Renal cortical epithelial cell (primary cell): ENCODE measurements around the gene TRMT5. TPM values are rescaled to one million over a fixed set of nuclear protein-coding genes. Genes with fewer than 3 reads are reported as not detected.

Experiments
- DNase-seq: peaks from one replicate; pipeline ENCODE4 v3.0.0-alpha.2; 2011; ENCODE audit warnings: low read depth
- total RNA-seq: library from RNA; depleted of rRNA; stranded (reverse); fragments of >200 nt; gene quantifications from 2 replicates; pipeline ENCODE4 v1.2.3, GENCODE V29; 2014

Gene TRMT5, protein sequence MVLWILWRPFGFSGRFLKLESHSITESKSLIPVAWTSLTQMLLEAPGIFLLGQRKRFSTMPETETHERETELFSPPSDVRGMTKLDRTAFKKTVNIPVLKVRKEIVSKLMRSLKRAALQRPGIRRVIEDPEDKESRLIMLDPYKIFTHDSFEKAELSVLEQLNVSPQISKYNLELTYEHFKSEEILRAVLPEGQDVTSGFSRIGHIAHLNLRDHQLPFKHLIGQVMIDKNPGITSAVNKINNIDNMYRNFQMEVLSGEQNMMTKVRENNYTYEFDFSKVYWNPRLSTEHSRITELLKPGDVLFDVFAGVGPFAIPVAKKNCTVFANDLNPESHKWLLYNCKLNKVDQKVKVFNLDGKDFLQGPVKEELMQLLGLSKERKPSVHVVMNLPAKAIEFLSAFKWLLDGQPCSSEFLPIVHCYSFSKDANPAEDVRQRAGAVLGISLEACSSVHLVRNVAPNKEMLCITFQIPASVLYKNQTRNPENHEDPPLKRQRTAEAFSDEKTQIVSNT
- total RNA-seq = 11.6 and 28.5 TPM in 2 replicates

DNA sequence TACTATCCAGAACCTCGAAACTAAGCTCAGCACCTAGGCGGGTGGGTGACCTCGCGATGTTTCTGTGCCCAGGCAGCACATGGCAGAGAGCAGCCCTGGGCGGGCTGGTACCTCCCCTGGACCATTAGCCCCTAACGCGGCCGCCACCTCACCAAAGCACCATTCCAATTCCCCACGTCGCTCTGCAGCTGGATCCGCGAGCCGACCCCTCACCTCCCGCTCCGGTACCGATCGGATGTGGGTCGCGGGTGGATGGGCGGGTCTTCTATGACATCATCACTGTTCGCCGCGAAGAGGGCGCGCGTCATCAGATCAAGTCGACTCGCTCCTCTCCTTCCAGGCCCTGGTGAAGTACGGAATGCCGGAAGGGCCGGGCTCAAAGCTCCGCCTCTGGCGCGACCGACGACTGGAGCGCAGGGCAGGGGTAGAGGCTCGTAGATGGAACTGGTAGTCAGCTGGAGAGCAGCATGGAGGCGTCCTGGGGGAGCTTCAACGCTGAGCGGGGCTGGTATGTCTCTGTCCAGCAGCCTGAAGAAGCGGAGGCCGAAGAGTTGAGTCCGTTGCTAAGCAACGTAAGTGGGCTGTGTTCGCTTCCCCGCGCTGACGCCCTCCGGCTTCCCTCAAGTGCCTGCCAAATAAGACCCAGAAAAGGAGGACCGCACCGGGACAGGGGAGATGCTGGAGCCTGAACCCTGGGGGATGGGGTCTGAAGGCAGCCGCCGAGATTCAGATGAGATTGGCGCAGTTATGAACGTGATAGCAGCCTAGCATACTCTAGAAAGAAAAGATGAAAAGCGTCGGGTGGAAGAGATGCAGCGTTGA, at the start of gene TRMT5, which contains the start of gene SLC38A6:
TSS of gene TRMT5 (minus strand) at position 269 of the 822 bp plus-strand sequence. CDS start at position 163, 106 bp downstream.
TSS of gene SLC38A6 (plus strand) at position 435 of the 822 bp plus-strand sequence. CDS start at position 468, 33 bp downstream.
- DNase-seq = peak; percentile 88

DNA sequence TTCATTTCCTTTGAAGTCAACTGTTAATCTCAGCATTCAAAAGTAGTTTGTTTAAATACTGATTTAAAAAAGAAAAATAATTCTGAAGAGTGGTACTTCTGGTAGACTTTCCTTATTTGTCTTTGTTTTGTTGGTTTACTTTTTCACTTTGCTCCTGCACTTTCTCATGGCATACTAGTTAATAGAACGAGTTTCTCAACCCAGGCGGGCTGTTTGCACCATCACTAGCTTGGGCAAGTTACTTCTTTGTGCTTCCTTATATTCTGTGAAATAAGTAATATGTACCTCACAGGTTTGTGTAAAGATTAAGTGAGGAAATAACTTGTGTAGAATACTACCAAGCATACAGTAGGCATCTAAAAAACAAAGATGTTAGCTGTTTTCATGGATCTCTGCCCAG, 45.6 kb upstream of the TRMT5 start:
- DNase-seq = no peak

- DNase-seq = peak; percentile 72
Measured at GRCh38 chr14:61025251-61026223, 44.7 kb upstream of the TRMT5 start.

- no peak for DNase-seq
Measured at GRCh38 chr14:61019537-61019936, 38.7 kb upstream of the TRMT5 start.

- DNase-seq = no peak
Measured at GRCh38 chr14:61003571-61003970, 22.7 kb upstream of the TRMT5 start.

DNA sequence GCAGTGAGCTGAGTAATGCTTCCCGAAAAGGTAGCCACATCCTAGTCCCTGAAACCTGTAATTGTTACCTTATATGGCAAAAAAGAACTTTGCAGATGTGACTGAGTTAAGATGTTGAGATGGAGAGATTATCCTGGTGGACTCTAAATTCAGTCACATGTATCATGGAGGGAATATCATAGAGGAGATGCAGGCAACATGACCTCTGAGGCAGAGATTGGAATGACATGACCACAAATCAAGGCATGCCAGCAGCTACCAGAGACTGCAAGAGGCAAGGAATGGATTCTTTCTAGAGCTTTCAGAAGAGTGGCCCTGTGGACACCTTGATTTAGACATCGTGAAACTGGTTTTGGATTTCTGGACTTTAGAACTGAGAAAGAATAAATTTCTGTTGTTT, 18.7 kb upstream of the TRMT5 start:
- DNase-seq = no peak

DNA sequence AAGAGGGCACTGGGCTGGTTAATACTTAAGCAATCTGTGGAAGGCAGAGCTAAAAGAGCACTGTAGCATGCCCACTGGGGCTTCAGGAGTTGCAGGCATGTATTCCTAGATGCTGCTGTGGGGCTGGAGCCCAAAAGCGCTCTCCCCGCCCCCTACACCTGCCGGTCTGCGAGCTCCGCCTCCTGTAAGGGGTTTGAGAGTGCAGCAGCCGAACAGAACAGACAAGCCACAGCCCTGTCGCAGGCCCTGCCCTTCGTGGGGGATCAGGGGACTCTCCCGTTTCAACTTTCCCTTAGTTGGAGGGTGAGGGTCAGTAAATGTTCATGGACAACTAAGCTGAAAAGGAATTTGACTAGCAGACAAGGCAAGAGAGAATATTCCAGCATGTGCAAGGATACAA, 17.7 kb upstream of the TRMT5 start:
- no peak for DNase-seq

DNA sequence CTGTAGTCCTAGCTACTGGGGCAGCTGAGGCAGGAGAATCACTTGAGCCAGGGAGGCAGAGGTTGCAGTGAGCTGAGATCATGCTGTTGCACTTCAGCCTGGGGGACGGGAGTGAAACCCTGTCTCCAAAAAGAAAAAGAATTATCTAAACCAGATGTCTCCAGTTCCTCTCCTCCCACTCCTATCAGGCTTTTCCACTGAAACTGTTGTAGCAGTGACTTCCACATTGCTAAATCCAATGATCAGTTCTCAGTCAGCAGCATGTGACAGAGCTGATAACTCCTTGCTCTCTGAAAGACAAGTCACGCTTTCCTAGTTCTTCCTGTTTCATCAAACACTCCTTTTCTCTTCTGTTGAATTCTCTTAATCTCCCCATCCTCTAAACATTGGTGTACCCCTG, 8.7 kb upstream of the TRMT5 start:
- no peak for DNase-seq

GRCh38 chr14:60986500-60986899, 5.6 kb upstream of the TRMT5 start:
- DNase-seq = no peak

DNA sequence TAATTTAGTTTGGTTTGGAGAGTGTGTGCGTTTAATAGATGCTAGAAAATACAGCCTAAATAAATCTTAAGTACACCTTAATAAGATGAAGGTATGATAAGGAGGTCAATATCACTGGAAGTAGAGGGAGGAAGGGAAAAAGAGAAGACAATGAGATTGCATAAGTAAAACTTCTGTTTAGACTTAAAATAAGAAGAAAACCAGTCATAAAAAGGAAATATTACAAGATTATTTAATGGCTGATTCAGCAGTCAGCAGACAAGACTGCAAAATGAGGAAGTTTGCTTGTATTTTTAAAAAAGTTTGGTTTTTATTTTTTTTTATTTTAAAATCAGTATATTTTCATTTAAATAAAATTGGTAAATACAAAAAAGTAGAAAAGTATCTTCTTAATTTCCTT, 3.3 kb upstream of the TRMT5 start:
- DNase-seq = no peak

DNA sequence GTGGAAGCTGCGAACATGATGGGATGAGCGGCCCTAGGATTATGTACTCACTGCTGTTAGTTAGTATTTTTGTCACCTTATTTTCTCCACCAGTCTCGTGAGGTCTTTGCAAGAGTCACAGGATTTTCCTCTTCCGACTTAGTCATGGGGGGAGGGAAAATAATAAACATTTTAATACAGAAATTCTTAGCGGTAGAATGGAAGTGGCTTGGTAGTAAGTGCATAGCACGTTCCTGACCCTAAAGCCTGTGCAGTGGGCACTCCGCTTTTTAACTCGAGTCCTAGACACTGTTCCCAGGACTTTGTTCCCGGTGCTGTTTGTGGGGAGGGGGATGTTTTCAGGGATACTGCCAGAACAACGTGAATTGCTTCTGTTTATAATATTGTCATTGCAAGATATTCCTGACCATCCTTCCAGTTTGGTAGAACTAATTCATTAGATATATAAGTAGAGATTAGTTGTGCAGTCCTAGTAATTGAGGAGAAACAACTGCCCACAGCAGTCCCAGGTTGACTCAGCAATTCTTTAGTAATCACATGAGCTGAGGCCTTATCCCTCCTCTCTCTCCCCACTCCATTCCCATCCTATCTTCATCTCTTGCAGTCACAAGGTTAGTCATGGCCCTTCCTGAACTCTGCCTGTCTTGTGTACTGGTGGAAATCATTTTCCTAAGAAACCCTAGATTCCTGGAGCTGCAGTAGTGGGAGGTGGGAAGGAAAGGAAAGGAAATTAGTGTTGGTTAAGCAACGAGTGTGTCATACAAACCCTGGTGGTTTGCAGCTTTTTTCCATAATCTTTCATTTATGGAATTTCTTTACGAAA, 965 bp upstream of the TRMT5 start:
- DNase-seq = peak; percentile 84

DNA sequence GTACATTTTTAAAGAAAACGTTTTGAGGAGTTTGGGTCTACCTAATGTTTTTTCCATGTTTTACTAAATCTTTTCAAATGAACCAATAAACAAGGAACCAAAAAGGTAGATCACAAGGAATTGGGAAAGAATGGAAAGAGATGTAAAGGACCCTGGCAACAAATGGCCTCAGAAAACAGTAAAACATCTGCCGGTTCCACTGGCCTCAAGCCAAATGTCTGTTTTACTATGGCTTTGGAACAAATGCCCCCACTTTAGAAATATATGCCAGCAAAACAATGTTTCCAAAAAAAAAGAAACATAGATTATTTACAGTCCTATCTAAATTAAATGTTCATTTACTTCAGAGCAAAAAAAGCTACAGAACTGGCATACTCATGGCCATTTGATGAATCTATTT, 3.0 kb downstream of the TRMT5 start:
- DNase-seq = no peak

- DNase-seq = no peak
Measured at GRCh38 chr14:60975551-60975950, 5.3 kb downstream of the TRMT5 start.

DNA sequence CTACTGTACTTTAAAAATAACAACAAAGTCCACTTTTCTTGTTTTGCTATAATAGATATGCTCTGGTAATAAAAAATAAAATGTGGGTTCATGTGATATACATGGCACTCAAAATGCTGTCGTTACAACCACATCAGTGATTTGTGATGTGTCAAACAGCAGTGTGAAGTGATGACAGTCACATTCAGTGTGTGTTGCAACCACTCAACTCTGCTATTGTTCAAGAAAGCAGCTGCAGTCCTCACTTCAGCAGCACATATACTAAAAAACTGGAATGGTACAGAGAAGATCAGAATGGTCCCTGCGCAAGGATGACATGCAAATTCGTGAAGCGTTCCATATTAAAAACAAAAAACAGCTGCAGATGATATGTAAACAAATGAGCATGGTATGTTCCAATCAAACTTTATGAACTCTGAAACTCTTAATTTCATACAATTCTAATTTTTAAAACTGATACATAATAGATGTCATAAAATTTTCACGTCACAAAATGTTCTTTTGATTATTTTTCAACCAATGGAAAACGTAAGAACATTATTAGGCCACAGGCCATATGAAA, 6.7 kb downstream of the TRMT5 start:
- DNase-seq = no peak

DNA sequence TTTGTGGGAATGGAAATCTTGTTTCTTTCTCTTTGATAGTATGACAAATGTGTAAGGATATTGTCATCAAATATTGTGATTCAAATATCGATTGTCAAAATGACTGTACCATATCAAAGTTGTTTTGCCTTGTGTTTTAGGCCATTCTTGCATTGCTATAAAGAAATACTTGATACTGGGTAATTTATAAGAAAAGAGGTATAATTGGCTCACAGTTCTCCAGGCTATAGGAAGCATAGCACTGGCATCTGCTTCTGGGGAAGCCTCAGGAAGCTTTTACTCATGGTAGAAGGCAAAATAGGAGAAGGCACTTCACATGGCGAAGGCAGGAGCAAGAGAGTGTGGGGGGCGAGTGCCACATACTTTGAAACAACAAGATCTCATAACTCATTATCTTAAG, 7.8 kb downstream of the TRMT5 start:
- DNase-seq = no peak

DNA sequence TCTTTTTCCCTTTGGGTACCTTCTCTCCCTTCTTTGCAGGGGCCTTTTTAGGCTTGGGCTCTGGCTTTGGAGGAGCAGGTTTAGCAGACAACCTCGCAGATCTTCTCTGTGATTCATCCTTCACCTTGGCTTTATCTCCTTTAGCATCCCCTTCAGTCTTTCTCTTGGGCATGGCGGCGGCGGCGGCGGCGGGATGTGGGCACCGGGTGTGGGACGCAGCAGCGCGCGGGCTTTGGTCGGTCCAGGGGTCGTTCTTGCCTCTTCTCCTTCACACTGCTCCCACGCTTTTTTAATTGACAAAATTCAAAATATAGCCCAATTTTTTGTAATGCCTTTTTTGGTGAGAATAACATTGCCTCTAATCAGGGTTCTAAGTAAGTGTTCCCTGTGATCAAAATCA, 8.6 kb downstream of the TRMT5 start:
- no peak for DNase-seq

- DNase-seq = no peak
Measured at GRCh38 chr14:60971271-60971670, 9.6 kb downstream of the TRMT5 start.

GRCh38 chr14:60970146-60970545, 10.7 kb downstream of the TRMT5 start:
- peak; percentile 82 for DNase-seq

GRCh38 chr14:60968671-60969070, 12.2 kb downstream of the TRMT5 start:
- DNase-seq = no peak

DNA sequence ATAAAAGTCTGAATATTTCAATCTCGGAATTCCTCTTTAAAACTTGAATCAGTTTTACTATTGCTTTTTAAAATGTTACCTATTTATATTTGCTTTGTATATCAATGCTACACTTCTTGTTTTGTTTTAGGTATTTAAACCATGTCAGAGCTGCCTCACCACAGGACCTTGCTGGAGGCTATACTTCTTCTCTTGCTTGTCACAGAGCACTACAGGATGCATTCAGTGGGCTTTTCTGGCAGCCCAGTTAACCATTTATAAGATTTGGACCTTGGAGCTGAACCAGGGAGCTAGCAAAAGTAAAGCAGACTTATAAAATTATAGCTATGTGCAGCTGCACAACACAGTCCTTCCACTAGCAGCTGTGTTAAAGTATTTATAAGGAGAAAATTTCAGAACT, 12.8 kb downstream of the TRMT5 start:
- peak; percentile 80 for DNase-seq
